ENCODE results near the gene IGFBP5. TPM values are rescaled to one million over a fixed set of nuclear protein-coding genes. Genes with fewer than 3 reads are reported as not detected.

IGFBP5 gene
- polyA plus RNA-seq, 4 donors: 281 to 464 (median 362) TPM

- no peak for DNase-seq (ENCODE audit: low read depth in 4 of 4, low spot score in 2 of 4)
Observed at GRCh38 chr2:216670266-216671080, 24.9 kb downstream of the IGFBP5 start.

DNA sequence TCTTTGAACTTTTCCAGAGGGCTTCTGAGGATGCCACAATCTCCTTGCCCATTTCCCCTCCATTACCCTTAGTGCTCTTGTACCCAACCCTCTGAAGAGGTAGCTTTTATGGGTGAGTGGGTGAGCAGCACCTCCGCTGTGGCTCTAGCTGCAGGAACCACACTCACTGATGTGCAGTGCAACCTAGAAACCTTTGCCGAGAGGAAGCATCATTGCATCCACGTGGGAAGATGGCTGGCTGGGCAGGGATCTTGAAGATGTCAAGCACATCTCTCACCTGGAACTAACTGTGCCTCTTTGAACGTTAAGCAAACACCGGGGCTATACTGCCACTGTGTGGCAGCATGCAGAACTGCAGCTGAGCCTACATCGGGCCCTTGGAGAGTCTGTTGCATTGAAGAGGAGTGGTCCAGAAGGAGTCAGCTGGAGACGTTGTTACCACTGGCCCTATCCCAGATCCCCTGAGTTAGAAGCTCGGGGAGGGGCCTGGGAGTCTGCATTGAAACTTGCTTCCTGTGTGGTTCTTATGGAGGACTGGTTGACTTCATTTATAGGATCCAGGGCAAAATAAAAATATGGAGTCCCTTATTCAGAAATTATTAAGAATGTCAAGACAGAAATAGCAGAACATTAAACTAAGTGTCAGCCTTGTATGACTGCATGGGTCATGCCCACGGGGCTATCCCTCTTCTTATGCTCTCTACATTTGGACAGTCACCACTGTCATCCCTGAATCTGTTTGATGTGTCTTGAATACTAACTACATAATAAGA, 28.7 kb downstream of the IGFBP5 start:
- peak in 2 of 4 donors; percentile 68 to 70 for DNase-seq (ENCODE audit: low read depth in 4 of 4, low spot score in 2 of 4)

DNA sequence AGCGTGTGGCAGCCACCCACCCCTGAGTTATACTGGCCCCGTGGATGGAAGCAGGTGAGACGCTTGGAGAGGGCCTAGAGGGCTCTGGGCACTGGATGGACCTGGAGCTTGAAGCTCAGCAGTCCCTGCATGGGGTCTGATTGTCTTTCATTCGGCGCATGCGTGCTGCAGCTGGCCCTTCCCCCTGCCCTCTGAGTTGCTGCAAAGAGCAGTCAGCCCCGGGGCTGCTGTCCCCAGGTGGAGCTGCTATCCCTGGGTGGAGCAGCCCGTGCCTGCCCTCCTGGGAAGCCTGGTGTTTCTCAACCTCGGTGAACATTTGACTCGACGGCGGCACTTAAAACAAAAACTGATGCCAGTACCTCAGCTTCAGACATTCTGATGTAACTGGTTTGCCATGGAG, 29.6 kb downstream of the IGFBP5 start:
- no peak for DNase-seq (ENCODE audit: low read depth in 4 of 4, low spot score in 2 of 4)

- DNase-seq (ENCODE audit: low read depth in 4 of 4, low spot score in 2 of 4): no peak
Observed at GRCh38 chr2:216665242-216665641, 30.1 kb downstream of the IGFBP5 start.

DNA sequence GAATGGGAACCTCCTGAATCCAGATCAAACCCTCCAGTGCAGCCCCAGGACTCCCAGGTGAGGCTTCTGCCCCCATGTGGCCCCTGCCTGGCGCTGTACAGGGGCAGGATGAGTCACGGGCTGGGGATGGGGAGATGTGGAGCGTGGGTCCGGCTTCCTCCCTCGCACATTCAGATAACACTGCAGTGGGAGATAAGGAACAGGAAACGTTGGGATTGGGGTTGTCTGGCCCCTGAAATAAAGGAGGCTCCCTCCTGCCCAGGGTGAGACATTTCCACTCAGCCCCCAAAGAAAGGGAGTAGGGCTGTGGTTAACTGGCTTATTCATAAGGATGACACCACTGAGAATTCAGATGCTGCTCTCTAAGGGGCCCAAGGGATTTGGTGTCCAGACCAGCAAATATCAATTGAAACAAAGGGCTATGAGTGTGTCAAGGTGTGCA, 30.7 kb downstream of the IGFBP5 start:
- no peak for DNase-seq (ENCODE audit: low read depth in 4 of 4, low spot score in 2 of 4)

- no peak for DNase-seq (ENCODE audit: low read depth in 4 of 4, low spot score in 2 of 4)
Observed at GRCh38 chr2:216663846-216664245, 31.5 kb downstream of the IGFBP5 start.

DNA sequence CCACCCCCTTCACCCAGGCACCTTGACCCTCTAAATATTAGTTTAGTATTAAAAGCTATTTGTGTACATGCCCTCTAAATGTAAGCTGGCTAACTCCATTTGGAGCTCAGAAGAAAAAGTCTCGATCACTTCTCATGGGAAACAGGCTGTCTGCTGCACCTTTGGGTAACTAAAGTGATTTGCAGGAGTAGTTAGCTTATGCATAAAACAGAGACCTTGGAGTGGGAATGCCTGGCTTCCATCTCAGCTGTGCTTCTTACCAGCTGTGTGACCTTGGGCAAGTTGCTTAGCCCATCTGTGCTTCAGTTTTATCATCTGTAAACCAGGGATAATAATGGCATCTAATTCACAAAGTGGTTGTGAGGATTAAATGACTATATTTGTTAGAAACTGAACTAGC, 32.2 kb downstream of the IGFBP5 start:
- no peak for DNase-seq (ENCODE audit: low read depth in 4 of 4, low spot score in 2 of 4)

DNA sequence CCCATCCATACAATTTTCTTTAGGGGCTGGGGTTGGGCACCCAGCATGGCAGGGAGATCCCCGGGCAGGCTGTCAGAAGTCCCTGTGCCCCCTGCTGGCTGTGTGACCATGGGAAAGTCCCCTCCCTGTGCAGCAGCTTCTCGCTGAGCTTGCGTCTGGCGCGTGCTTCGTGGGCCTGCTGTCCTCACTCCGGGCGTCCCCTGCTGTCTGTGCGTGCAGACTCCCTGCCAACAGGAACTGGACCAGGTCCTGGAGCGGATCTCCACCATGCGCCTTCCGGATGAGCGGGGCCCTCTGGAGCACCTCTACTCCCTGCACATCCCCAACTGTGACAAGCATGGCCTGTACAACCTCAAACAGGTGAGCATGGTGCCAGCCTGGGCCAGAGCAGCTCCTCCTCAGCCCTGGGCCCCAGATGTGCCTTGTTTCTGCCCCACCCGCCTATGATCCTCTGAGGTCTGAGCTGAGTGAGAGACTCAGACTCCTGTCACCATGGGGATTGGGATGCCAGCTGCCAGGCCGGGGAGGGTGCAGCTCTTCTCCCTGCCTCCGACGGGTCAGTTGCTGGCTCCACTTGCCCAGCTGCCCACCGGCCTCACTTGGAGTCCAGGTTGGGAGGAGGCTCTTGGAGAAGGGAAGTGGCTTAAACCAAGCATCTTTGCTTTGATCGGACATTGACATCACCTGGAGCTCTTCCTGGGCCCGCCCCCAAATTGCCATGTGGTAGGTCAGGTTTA, 33.5 kb downstream of the IGFBP5 start:
- no peak for DNase-seq (ENCODE audit: low read depth in 4 of 4, low spot score in 2 of 4)

DNA sequence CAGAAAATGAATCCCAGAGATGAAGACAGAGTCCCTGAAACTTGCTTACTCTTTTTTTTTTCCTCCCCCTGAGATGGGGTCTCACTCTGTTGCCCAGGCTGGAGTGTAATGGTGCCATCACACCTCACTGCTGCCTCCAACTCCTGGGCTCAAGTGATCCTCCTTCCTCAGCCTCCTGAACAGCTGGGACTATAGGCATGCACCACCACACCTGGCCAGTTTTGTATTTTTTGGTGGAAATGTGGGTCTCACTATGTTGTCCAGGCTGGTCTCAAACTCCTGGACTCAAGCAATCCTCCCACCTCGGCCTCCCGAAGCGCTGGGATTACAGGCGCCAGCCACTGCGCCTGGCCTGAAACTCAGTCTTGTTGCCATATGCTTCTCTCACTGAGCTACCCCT, 34.3 kb downstream of the IGFBP5 start:
- DNase-seq (ENCODE audit: low read depth in 4 of 4, low spot score in 2 of 4): no peak

DNA sequence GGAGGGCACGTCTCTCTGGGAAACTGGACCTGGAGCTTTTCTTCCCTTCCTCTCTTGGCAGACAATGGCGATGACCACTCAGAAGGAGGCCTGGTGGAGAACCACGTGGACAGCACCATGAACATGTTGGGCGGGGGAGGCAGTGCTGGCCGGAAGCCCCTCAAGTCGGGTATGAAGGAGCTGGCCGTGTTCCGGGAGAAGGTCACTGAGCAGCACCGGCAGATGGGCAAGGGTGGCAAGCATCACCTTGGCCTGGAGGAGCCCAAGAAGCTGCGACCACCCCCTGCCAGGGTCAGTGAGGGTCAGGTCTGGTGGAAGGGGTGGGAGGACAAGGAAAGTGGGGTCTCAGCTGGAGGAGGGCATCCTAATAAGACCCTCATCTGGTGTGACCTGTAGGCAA, 34.9 kb downstream of the IGFBP5 start:
- DNase-seq (ENCODE audit: low read depth in 4 of 4, low spot score in 2 of 4): no peak

DNA sequence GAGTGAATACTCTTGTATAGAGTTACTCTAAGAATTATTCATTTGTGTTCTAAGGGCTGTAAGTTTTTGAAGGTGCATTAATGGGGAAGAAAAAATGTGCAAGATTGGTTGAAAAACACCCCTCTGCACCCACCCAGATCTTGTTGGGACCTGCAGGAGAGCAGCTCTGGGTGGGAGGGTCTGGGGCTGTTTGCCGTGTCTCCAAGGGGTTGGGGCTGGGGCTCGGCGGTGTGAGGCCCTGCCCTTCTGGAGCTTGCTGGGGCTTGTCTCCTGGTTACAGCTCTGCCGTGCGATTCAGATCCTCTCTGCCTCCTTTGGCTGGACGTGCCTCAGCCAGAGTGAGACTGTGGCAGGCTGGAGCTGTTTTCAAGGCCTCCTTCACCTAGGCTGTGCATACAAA, 36.1 kb downstream of the IGFBP5 start:
- no peak for DNase-seq (ENCODE audit: low read depth in 4 of 4, low spot score in 2 of 4)

DNA sequence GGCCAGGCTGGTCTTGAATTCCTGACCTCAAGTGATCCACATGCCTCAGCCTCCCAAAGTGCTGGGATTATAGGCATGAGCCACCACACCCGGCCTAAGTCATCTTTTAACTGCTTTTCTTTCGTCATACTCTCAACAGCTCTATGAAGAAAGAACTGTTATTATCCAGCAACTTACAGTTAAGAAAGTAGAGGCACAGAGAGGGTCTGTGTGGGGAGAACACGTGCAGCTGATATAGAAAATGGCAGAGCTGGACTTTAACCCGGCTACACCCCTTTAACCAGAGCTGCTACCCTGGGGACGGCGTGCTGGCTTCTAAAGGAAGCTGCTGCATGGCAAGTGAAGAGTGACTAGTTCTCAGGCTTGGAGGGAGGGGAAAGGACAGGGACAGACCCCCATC, 36.6 kb downstream of the IGFBP5 start:
- no peak for DNase-seq (ENCODE audit: low read depth in 4 of 4, low spot score in 2 of 4)

DNA sequence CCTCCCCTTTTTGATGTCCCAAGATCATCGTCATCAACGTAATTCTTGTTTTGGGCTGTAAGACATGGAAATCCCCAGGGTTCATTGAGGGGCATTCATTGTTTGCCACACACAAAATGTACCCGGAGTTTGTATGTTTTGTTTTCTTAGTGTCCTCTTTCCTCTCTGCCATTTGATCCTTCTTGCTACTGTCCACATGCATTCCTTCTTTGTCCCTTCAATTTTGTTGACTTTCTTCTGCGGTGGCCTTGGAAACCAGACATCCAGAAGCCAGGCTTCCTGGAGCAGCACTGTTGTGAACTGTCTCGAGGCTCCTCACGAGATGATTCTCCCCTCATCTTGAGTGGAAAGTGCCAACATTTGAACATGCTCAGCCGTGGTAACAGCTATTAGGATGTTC, 37.4 kb downstream of the IGFBP5 start:
- no peak for DNase-seq (ENCODE audit: low read depth in 4 of 4, low spot score in 2 of 4)

DNA sequence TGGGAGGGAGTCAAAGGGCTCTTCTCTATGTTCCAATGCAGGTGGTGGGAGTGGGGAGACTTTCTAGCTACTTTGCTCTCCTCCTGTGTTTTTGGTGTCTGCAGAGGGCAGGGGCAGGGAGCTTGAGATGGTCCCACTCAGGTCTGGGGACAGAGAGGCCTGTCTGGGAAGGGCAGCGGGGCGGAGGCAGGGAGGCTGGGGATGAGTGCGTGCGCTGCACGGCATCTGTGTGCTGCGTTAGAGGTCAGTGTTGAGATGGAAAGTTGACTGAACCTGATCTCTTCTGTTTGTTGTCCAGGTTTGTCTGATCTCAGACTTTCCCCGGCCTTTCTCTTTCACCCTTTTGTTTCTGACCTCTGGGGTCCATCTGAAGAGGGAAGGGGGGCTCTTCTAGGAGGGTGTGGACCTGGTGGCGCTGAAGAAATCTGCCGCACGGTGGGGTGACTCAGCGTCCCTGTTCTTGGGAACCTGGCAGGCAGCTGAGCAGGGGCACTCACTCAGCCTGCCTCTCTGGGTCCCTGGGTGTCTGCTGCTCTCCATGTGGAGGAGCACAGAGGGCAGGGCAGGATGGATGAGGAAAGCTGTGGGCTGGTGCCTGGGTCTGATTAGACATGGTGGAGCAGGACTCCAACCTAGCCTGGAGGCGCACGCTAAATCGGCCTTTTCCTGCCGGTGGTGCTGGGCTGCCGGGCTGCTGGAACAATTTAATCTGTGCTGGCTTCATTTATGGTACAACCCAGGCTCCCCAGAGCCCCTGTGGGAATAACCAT, 38.1 kb downstream of the IGFBP5 start:
- DNase-seq (ENCODE audit: low read depth in 4 of 4, low spot score in 2 of 4): no peak

DNA sequence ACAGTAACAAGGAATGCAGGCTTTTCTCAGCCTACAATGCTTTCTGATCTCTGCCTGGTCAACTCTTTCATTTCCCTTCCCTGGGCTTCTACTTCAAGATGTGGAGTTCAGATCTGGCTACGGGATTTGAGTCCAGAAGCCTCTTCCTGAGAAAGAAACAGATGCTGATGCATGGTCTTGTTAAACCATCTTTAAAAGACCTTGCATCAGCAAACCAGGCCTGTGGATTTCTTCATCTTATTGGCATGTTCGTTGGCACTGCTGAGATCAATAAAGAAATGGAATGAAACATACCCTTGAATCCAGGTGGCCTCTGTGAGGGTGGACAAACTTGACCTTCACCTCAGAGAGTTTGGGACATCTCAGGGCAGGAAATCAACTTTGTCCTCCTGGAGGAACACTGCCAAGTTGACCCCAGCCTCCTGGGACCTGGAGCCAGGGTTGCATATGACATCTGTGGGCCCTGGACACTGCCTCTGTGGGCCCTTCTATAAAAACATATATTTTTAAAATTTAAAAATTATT, 40.8 kb downstream of the IGFBP5 start:
- DNase-seq (ENCODE audit: low read depth in 4 of 4, low spot score in 2 of 4): no peak

GRCh38 chr2:216653931-216654365, 41.4 kb downstream of the IGFBP5 start:
- no peak for DNase-seq (ENCODE audit: low read depth in 4 of 4, low spot score in 2 of 4)

GRCh38 chr2:216653093-216653799, 42.1 kb downstream of the IGFBP5 start:
- no peak for DNase-seq (ENCODE audit: low read depth in 4 of 4, low spot score in 2 of 4)

GRCh38 chr2:216652566-216652965, 42.8 kb downstream of the IGFBP5 start:
- DNase-seq (ENCODE audit: low read depth in 4 of 4, low spot score in 2 of 4): no peak

GRCh38 chr2:216651351-216651881, 43.9 kb downstream of the IGFBP5 start:
- DNase-seq (ENCODE audit: low read depth in 4 of 4, low spot score in 2 of 4): no peak

Measured in left renal cortex interstitium (tissue), 4 donors.